HG03280 (cell line): ENCODE data around the gene TNFRSF13B.
"Not testable (repeated sequence)": the region's sequence is repeated elsewhere in the genome, so short reads cannot be mapped to it uniquely, and the experiment has no call there.

ENCODE experiments used
- ATAC-seq: cut with Tn5 transposase; IDR thresholded peaks from one replicate; pipeline ENCODE4 v1.9.1; 2021; ENCODE audit warnings: mild to moderate bottlenecking, moderate library complexity; ENCODE audit not compliant: unreplicated experiment

TNFRSF13B gene

DNA sequence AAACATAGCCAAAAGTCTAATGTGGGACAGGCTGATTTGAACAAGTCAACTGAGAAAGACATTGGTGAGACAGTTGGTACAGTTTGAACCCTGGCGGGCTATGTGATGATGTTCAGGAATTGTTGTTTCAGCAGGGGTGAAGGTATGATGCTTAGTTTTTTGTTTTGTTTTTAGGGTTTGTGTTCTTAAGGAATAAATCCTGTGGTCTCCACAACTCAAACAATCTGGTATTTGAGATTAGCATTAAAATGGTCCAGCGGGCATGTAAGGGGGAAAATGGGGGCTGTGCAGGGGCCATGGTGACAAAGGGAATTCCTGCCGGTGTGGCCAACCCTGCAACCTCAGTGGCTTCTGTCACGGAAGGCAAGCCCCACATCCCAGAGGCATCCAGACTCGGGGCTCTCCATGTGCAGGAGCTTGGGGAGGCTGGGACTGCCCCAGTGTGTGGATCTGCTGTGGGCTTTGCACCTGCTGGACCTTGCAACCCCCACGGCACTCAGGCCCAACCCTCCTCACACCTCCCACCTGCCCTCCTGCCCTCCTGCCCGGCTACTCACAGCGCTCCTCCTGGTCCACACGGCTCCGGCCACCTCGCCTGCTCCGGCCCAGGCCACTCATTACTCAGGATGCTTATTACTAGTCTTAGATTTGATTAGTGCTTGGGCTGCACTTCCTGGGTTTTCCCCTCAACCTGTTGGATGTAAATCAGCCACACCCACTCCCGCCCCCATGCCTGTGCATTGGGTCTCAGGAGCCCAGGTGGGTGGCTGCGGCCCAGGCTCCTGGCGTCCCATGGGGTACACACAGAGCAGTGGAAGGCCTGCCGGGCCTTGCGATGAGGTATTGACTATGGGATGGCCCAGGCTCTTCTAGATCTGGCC lies at the start of gene TNFRSF13B:
Gene TNFRSF13B, minus strand, starts transcription at position 661 of the 881 bp plus-strand sequence. Its CDS starts 43 bp downstream, at position 618.
- no peak for ATAC-seq

DNA sequence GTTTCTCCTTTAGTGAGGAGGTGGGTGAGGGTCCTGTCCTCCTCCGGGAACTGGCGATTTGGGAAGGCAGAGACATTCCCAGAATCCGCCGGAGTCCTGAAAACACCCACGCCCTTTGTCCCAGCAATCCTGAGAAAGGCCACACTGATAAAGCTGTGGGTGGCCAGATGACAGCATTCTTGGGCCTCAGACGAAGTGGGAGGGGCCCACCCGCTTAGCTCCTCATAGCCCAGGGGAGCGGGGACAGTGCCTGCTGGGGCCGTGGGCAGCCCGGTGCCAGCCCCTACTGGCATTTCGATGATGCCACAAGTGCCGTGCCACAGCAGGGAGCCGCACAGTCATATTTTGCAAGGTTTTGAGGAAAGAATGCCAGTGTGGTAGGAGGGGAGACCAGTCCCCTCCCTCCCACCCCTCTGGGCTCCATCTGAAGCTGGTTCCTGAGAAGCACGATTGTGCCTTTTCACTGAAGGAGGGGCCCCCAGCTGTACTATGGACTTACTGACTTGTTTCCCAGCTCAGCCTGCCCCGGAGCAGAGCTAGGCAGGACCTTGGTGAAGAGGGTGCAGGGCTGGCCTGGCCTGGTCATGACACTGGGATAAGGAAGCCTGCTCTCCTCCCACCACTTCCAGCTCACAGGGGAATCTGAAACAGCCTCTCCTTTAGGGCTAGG lies 49.4 kb upstream of the TNFRSF13B start:
- no peak for ATAC-seq

DNA sequence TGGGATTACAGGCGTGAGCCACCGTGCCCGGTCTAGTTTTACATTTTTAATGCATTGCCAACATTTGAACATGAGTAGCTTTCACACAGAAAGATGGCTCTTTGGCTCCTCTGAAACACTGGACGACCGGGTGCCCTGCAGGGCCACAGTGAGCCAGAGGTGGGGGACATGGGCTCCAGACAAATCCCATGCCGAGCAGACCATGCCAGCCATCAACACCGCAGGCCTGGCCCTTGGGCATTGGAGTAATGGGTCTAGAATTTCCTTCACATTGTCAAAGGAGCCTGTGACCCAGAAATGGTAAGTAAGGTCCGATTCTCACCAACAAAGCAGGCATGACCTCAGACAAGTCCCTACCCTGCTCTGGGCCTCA lies 48.9 kb upstream of the TNFRSF13B start:
- ATAC-seq, result no peak

DNA sequence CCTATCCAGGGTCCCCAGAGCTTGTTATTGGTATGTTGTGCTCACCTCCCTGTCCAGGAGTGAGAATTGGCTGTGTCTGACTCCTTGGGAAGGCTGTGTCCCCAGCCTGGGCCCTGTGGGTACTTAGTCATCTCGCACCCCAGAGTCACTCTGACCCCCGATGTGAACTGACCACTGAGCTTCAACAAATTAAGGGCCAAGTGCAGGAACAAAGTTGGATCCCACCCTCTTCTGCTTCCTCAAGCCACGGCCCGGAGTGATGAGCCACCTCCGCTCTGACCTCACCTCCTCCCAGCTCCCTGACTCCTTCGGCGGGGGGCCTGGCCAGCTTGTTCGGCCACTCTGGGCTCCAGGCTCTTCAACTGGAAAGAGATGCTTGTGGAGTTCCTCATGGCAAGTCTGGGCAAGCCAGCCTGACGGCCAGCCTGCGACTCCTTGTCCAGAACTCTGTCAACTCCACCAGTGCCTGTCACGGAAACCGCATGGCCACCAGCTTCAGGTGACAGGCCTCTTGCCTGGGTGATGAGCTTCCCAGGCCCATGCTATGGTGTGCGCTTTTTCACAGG lies 48.1 kb upstream of the TNFRSF13B start:
- no peak for ATAC-seq

DNA sequence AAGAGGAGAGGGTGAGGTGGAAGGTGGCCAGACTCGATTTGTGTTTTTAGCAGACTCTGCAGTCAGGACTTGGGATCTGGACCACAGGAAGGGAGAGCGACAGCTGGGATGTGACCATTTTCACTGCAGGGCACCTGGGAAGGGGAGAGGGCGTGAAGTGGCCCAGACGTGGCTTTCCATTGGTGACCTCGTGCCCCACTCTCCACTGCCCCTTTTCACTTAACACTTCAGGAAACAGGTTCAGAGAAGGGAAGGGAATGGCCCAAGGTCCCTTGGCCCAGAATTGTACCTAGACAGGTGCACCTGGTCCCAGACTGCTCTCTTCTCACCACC lies 47.5 kb upstream of the TNFRSF13B start:
- no peak for ATAC-seq

DNA sequence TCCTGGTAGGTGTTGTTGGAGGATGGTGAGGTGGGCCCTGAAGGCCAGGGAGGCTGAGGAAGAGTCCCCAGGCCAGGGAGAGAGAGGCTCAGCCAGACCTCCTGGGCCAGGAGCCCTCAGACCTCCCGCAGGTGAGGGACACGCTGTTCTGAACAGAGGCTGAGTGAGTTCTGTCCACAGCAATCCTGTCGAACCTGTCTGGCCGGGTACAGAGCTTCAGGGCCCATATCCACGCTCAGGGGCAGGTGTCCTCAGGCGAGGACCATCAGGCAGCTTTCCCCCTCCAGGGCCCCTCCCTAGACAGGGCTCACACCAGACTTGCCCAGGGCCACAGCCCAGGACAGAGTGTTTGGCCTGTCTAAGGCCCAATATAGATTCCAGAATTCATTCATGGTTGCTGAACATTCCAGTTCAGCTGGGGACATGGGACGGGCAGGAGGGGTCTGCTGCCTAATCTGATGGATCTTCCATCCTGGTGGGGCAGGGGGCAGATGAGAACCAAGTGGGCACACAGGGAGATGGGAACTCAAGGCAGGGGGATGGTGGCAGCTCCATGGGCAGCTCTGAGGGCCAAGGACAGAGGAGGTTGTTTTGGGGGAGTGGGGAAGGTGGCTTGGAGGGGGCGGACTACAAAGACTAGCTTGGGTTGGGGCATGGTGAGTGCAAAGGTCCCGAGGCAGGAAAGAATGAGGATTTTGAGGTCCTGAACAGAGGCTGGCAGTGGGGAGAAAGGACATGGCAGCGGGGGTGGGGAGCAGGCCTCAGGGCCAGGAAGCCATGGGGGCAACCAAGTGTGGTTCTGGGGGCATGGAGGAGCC lies 46.9 kb upstream of the TNFRSF13B start:
- no peak for ATAC-seq

DNA sequence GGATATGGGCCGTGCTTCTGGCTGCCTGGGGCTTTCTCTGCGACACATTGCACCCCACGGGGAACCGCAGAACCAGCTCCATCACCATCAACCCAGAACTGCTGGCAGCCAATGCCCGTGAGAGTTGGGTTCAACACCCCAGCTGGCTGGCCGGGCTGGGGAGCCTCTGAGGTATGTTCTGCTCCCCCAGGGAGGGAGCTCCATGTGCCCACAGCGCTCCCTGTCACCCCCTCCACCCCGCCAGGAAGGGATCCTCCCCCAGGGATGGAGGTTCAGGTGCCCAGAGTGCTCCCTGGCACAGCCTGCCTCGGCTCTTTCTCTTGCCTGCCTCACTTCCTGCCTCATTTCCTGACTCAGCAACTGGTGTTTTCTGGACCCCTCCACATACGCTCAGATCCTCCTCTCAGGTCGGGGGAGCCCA lies 46.1 kb upstream of the TNFRSF13B start:
- no peak for ATAC-seq

DNA sequence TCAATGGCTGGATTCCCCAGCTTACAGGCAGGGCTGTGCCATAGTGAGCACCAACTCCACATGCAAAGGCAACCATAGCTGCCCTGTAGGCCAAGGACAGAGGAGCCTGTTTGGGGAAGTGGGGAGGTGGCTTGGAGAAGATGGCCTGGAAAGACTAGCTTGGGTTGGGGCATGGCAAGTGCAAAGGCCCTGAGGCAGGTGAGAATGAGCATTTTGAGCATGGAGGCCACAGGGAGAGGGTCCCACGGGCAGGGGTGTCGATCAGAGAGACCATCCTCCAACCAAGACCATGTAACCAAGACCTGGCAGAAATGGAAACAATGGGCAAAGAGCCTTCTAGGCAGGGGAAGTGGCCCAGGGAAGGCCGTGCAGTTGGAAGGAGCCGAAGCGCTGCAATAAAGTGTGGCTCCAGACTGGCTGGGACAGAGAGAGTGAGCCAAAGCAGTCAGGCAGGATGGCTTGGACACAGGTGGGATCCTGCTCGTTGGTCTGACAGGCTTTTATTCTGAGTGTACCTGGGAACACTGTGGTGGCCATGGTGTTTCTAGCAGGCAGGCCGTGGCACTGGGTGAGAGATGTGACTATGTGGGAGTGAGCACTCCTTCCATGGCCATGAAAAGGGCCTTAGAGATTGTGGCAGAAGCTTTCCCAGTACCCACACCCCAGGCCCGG lies 45.6 kb upstream of the TNFRSF13B start:
- ATAC-seq, result no peak

DNA sequence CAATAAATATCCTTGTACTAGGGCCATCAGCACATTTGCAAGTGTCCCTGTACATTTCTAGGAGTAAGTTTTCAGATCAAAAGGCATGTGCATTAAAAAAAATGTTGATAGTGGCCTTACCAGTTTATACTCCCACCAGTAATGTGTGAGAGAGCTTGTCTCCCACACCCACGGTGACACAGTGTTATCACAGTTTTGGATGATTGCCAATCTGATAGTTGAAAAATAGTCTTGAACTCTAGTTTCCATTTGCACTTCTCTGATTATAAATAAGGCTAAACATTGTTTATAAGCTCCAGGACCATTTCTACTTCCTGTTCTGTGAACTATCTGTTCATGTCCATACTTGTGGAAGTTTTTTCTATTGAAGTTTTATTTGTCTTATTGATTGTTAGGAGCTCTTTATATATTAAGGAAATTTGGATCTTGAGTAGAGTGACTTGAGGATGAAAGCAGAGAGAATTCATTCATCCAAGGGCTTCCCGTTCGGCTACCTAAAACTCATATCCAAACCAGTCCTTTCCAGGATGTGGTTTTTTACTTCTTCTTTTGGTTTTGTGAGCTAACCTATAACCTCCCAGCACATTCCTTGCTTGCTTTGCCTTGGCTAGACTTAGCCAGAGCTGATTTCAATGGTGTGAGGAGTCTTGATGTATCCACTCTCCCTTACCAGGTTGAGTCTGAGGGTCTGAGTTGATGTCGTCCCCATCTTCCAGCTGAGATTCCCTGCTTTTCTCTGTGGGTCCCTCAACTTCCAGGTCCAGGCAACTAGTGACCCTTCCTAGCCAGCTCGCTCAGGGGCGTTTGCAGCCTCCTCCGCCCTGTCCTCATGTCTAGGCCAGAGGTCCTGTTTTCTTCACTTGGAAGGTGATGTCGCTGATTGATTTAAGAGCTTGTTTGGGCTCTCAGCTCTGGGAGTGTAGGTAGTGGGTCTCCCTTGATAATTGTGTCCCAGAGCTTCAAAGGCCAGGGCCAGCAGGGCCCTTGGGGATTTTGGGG lies 44.6 kb upstream of the TNFRSF13B start:
- not testable (repeated sequence) for ATAC-seq

DNA sequence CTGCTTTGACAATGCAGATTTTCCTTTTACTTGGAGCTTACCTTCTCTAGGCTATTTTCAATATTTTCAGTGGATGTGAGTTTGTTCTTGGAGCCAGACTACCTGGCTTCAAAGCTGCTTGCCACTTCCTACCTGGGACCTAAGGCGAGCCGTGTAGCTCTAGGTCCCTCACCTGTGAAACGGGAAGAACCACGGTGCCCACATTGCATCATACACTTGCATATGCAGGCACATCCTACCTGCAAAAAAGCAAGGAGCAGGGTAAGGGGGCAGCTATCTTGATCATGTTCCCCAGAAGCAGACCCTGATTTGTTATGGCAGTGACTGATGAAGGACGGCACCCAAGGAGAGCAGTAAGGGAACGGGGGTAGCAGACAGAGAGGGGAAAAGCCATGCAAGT lies 43.3 kb upstream of the TNFRSF13B start:
- ATAC-seq, result no peak

DNA sequence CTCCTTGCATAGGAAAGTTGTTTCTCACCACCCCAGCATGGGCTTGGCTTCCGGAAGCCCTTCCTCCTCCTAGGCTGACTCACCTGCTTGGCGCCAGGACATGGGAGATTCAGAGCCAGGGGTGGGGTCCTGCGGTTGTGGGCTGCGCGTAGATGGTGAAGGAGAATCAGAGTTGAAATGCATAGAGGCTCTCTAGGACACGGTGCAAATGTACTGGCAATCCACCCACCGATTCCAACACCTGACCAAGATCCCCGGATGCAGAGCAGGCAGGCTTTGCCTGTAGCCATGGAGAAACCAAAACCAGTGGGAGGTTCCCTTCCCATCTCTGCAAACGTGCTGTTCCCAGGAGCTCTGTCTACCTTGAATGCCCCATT lies 42.8 kb upstream of the TNFRSF13B start:
- not testable (repeated sequence) for ATAC-seq

DNA sequence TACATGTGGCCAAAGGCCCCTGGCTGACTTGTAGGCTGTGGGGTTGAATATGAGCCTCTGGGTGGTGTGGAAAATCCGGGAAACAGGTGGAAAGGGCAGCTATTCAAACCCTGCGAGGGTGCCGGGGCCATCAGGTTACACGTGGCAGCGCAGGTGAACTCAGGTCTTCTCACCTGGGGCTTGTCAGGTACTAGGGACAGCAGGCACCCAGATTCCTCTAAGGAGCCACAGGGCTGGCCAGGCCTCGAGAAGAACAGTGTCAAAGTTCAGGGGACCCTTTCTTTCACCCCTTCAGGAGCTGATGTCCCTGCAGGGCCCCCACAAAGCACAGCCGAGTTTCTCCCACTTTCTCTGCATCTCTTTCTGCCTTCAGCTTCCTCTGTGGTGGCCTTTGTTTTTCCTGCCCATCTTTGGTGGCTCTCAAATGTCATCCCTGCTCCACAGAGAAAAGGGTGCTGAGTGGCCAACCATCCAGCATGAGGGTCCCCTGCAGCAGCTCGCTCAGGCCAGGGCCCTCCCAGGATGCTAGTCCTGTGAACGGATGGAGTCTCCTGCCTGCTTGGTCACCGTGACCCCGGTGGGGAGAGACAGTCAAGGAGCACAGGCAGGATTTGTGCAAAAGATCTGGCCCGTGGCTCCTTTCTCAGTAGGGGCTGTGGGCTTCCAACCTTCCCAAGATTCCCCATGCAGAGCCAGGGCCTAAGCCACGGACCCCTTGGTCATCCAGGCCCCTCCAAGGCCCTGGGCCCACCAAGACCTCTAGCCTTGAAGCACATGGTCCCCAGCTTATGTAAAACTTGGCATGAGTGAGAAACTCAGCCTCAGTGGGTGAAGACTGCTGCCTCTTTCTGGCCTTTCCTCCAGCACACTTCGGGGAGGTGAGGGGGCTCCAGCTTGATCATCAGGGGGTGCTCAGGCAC lies 42.2 kb upstream of the TNFRSF13B start:
- not testable (repeated sequence) for ATAC-seq

DNA sequence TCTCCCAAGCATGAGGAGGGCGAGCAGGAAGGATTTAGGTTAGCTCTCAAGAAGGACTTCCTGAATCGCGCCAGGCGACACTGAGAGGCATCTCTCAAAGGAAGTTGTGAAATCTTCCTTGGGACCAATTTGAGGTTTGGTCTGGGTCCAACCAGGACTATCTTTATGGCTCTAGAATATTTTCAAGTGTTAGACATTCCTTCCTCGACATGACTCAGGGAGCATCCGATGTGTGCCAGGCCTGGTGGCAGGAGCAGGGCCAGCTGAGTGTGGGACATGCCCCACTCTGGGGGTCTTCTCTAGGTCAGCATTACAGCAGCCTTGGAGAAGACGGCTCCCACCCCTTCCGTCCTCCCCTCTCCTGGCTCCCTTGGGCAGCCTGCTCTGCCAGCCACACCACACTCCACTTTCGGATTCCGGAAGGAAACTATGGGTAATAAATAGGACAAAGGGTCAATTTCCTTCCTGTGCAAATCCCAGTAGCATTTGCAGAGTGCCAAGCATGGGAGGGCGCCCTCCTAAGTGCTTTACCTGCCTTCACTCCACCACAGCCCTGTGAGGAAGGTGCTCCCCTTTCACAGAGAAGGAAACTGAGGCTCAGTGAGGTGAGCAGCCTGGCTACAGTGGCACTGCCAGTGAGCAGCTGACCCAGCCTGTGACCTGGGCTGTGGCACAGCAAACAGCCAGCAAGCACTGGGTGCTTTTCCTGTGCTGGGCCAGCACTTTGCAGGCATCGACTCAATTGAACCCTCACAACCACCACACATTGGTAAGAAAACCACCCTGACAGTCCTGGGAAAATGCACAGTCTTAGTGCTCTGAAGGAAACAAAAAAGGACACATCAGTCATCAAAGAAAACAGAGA lies 39.4 kb upstream of the TNFRSF13B start:
- ATAC-seq, result not testable (repeated sequence)

DNA sequence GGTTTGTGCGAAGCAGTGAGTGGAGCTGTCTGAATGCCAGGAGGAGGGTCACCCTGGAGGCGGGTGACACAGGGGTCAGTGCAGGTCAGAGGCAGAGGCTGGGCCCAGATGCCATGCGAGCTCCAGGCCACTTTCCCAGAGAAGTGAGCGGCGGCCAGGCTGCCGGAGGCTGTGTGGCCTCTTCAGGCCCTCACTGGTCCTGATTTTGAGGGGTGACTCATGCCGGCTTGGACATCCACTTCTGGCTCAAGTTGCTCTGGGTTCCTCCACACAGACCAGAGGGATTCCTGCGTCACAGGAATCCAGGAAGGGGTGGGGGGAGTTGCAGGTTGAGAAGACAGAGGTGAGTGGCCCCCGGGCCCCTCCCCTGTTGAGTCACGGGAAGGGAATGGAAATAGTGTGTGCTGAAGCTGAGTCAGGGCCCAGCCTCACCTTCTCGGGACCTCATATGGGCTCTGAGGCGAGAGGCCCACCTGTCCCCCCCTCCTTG lies 38.7 kb upstream of the TNFRSF13B start:
- ATAC-seq, result not testable (repeated sequence)

DNA sequence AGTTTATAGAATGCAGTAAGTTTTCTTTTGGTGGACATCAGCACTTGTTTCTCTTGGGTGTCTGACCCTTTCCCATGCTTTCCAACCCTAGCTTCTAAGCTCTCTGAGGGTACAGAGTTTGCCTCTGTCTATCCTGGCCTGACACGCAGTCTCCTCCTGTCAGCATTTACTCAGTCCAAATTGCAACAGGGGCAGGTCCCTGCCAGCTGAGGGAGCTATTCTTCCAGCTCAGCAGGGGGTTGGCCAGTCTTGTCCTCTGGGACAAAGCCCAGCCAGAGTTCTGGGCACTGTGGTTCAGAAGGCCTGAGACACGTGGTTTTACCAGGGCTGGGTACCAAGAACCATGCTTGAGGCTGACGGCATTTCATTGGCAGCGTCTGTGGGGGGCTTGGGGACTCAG lies 38.1 kb upstream of the TNFRSF13B start:
- ATAC-seq, result not testable (repeated sequence)

DNA sequence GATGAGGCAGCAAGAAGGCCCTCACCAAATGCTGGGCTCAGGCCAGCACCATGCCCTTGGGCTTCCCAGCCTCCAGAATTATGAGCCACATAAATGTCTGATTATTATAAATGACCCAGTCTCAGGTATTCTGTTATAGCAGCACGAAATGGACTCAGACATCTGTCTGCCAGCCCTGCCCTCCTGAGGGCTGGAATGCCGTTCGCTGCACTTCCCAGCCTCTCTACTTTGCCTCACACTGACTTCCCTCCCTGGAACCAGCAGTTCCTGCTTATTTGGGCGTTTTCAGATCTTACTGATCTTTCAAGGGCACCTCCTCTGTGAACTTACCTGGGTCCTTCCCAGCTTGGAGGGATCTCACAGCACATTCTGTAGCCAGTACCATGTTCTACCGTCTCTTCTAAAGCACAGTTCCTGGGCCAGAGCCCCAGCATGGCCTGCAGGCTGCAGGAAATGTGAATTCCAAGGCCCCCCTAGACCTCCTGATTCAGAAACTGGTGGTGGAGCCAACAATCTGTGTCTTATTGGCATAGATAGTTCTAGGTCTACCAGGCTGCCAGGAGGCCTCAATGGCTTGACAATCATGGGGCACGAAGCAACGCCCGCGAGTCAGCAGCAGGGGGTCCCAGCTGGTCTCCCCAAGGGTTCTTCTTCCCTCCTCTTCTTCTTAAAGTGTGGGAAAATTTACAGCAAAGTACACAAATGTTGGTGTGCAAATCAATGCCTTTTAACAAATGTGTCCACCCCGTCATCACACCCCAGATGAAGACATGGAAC lies 36.9 kb upstream of the TNFRSF13B start:
- ATAC-seq, result not testable (repeated sequence)
